C1 segment of cervical spinal cord (tissue), 14 donors: ENCODE results near the gene HPN.
"Not testable (repeated sequence)": the region's sequence is repeated elsewhere in the genome, so short reads cannot be mapped to it uniquely, and the experiment has no call there.

Experiments used
- DNase-seq, 14 donors: peaks; one replicate each; lab custom pipeline; 2025; lab: John Stamatoyannopoulos, UW

HPN gene

GRCh38 chr19:35042056-35042730, 672 bp downstream of the HPN start:
- DNase-seq = no peak

- no peak for DNase-seq
Observed at GRCh38 chr19:35042954-35043604, 1.6 kb downstream of the HPN start.

- DNase-seq = no peak
Observed at GRCh38 chr19:35043906-35044305, 2.4 kb downstream of the HPN start.

- peak in 12 of 14 donors; percentile 20 to 81 (median 62) for DNase-seq
Observed at GRCh38 chr19:35044317-35045117, 3.0 kb downstream of the HPN start.

- peak in 7 of 14 donors; percentile 24 to 52 (median 34) for DNase-seq
Observed at GRCh38 chr19:35045667-35046300, 4.3 kb downstream of the HPN start.

GRCh38 chr19:35046461-35046860, 4.9 kb downstream of the HPN start:
- no peak for DNase-seq

GRCh38 chr19:35048911-35049411, 7.4 kb downstream of the HPN start:
- DNase-seq = peak in 12 of 14 donors; percentile 39 to 88 (median 73)

- DNase-seq = no peak
Observed at GRCh38 chr19:35049456-35049855, 7.9 kb downstream of the HPN start.

GRCh38 chr19:35050662-35051061, 9.1 kb downstream of the HPN start:
- not testable (repeated sequence) for DNase-seq

- DNase-seq = not testable (repeated sequence)
Observed at GRCh38 chr19:35051268-35051667, 9.7 kb downstream of the HPN start.

- no peak for DNase-seq
Observed at GRCh38 chr19:35051796-35052195, 10.3 kb downstream of the HPN start.

GRCh38 chr19:35052599-35053190, 11.2 kb downstream of the HPN start:
- DNase-seq = peak in 1 of 14 donors; percentile 52

- no peak for DNase-seq
Observed at GRCh38 chr19:35053667-35054293, 12.3 kb downstream of the HPN start.

GRCh38 chr19:35054626-35055025, 13.1 kb downstream of the HPN start:
- DNase-seq = no peak

GRCh38 chr19:35055715-35056179, 14.2 kb downstream of the HPN start:
- peak in 1 of 14 donors; percentile 57 for DNase-seq

- DNase-seq = peak in 1 of 14 donors; percentile 92
Observed at GRCh38 chr19:35056513-35057063, 15.1 kb downstream of the HPN start.

- DNase-seq = no peak
Observed at GRCh38 chr19:35058370-35058769, 16.8 kb downstream of the HPN start.

GRCh38 chr19:35059006-35059798, 17.7 kb downstream of the HPN start:
- DNase-seq = no peak

- no peak for DNase-seq
Observed at GRCh38 chr19:35059799-35060091, 18.2 kb downstream of the HPN start.
